Epithelial cell of umbilical artery (primary cell): Measurements from ENCODE around the gene PCDHA13. TPM values are rescaled to one million over a fixed set of nuclear protein-coding genes. Genes with fewer than 3 reads are reported as not detected.

Experiments used
- total RNA-seq: library from RNA; depleted of rRNA; stranded (reverse); fragments of >200 nt; gene quantifications from 2 replicates; pipeline ENCODE4 v1.2.3, GENCODE V29; 2014

Gene PCDHA13, protein sequence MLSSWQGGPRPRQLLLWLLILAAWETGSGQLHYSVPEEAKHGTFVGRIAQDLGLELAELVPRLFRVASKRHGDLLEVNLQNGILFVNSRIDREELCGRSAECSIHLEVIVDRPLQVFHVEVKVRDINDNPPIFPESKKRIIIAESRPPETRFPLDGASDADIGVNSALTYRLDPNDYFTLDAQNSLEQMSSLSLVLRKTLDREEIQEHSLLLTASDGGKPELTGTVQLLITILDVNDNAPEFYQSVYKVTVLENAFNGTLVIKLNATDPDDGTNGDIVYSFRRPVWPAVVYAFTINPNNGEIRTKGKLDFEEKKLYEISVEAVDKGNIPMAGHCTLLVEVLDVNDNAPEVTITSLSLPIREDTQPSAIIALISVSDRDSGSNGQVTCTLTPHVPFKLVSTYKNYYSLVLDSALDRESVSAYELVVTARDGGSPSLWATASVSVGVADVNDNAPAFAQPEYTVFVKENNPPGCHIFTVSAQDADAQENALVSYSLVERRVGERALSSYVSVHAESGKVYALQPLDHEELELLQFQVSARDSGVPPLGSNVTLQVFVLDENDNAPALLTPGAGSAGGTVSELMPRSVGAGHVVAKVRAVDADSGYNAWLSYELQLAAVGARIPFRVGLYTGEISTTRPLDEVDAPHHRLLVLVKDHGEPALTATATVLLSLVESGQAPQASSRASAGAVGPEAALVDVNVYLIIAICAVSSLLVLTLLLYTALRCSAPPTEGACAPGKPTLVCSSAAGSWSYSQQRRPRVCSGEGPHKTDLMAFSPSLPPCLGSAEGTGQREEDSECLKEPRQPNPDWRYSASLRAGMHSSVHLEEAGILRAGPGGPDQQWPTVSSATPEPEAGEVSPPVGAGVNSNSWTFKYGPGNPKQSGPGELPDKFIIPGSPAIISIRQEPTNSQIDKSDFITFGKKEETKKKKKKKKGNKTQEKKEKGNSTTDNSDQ
- 0.15 TPM in 1 of 2 replicates, not detected in the other for total RNA-seq

DNA sequence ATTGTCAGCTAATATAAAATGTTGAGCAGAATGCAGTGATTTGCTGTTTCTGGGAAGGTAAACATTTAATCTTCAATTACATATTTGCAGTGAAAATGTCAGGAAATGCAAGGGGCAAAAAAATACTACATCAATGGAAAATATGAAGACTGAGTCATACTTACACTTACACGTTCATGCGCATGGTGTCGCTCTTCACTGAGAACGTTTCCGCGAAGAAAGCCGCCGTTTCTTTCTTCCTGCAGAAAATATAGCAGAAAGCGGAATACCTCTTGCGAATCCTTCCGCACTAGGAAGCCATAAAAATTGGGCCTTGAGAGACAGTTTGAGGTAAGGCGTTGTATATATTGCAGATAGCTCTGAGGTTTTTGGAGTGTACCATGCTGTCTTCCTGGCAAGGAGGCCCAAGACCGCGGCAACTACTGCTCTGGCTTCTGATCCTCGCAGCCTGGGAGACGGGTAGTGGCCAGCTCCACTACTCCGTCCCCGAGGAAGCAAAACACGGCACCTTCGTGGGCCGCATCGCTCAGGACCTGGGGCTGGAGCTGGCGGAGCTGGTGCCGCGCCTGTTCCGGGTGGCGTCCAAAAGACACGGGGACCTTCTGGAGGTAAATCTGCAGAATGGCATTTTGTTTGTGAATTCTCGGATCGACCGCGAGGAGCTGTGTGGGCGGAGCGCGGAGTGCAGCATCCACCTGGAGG, at the start of gene PCDHA13:
PCDHA13 (plus strand) TSS at position 236 of the 702 bp plus-strand sequence; CDS start at position 381, 145 bp downstream.

DNA sequence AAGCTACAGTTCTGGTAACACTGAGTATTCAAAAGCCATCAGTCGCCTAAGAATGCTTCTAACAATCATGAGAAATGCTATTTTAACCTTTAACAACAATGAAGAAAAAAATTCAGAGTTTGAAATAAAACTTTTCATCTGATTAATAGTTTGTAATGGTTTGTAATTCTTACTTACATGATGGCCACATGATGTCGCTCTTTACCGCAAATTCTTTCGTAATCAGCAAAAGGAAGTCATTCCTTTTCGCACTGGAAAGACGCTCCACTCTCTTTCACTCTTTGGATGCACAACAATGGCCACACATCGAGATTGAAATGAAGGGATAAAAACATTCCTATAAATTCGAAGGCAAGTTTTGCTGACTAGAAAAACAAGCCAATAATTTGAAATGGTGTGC, 47.9 kb upstream of the PCDHA13 start, which contains the start of gene PCDHA7:
PCDHA7 (plus strand) TSS at position 277 of the 400 bp plus-strand sequence; CDS start at position 392, 115 bp downstream.

DNA sequence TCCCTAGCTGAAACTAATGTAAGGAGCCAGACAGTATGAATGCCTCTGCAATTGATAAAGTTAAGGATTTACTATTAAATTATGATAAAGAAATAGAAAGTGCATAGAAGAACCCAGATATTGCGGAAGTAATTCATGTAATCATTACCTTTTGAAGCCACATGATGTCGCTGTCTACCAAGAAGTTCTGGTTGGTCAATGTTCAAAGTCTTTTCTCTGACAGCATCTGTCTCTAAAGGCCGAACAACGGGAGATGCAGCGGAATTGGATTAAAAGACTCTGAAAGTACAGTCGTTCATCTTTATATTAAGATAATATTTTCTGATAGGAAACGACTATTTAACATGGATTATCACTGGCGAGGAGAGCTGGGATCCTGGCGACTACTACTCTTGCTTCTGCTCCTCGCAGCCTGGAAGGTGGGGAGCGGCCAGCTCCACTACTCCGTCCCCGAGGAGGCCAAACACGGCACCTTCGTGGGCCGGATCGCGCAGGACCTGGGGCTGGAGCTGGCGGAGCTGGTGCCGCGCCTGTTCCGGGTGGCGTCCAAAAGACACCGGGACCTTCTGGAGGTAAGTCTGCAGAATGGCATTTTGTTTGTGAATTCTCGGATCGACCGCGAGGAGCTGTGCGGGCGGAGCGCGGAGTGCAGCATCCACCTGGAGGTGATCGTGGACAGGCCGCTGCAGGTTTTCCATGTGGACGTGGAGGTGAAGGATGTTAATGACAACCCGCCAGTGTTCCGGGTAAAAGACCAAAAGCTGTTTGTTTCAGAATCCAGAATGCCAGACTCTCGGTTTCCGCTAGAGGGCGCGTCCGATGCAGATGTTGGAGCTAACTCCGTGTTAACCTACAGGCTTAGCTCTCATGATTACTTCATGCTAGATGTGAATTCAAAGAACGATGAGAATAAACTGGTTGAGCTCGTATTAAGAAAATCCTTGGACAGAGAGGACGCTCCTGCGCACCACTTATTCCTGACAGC, 40.7 kb upstream of the PCDHA13 start, which contains the start of gene PCDHA8:
PCDHA8 (plus strand) TSS at position 210 of the 985 bp plus-strand sequence; CDS start at position 345, 135 bp downstream.

DNA sequence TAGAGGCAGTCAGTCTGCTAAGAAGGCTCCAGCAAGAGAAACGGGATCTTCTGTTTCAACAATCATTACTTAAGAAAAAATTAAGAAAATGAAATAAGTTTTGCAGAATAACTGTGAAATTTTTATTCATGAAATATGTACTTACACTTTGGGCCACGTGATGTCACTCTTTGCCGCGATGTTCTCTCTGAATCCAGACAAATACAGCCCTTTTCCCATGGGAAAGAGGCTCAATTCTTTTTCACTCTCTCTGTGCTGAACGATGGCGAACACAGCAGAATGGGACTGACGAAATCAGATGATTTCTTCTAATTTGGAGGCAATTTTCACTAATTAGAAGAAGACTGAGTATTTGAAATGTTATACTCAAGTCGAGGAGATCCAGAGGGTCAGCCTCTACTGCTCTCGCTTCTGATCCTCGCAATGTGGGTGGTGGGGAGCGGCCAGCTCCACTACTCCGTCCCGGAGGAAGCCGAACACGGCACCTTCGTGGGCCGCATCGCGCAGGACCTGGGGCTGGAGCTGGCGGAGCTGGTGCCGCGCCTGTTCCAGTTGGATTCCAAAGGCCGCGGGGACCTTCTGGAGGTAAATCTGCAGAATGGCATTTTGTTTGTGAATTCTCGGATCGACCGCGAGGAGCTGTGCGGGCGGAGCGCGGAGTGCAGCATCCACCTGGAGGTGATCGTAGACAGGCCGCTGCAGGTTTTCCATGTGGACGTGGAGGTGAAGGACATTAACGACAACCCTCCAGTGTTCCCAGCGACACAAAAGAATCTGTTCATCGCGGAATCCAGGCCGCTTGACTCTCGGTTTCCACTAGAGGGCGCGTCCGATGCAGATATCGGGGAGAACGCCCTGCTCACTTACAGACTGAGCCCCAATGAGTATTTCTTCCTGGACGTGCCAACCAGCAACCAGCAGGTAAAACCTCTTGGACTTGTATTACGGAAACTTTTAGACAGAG, 33.5 kb upstream of the PCDHA13 start, which contains the start of gene PCDHA9:
PCDHA9 (plus strand) TSS at position 244 of the 964 bp plus-strand sequence; CDS start at position 358, 114 bp downstream.

DNA sequence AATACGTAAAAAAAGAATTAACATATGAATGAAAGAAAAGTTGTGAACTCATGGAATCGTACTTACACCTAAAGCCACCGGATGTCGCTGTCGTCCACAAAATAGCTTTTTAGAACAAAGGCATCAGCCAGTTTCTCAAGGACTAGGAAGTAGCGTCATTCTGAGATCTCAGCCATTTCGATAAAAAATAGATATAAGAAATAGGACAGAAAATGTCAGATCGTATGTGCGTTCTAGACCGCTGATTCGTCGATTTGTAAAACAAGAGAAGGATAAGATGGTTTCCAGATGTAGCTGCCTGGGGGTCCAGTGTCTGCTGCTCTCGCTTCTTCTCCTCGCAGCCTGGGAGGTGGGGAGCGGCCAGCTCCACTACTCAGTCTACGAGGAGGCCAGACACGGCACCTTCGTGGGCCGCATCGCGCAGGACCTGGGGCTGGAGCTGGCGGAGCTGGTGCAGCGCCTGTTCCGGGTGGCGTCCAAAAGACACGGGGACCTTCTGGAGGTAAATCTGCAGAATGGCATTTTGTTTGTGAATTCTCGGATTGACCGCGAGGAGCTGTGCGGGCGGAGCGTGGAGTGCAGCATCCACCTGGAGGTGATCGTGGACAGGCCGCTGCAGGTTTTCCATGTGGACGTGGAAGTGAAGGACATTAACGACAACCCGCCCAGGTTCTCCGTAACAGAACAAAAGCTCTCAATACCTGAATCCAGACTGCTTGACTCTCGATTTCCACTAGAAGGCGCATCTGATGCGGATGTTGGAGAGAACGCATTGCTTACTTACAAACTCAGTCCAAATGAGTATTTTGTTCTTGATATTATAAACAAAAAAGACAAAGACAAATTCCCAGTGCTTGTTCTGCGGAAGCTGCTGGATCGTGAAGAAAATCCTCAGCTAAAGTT, 25.9 kb upstream of the PCDHA13 start, which contains the start of gene PCDHA10:
PCDHA10 (plus strand) TSS at position 126 of the 903 bp plus-strand sequence; CDS start at position 278, 152 bp downstream.

DNA sequence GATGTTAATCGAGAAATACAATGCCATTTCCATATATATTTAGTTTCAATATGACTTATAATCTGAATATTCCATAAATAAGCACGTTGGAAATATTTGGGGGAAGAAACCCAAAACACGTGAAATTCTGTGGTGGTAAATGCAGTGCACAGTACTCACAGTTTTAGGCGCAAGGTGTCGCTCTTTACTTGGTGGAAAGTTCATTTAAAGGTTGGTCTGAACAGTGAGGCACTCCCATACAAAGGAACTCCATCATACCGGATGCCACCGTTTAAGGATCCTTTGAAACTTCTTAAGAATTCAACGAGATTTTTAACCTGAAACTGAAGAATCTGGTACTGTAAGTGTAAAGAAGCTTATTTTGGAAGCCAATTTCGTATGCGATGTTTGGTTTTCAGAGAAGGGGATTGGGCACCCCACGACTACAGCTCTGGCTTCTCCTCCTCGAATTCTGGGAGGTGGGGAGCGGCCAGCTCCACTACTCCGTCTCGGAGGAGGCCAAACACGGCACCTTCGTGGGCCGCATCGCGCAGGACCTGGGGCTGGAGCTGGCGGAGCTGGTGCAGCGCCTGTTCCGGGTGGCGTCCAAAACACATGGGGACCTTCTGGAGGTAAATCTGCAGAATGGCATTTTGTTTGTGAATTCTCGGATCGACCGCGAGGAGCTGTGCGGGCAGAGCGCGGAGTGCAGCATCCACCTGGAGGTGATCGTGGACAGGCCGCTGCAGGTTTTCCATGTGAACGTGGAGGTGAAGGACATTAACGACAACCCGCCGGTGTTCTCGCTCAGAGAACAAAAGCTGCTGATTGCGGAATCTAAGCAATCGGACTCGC, 13.0 kb upstream of the PCDHA13 start, which contains the start of gene PCDHA11:
PCDHA11 (plus strand) TSS at position 237 of the 834 bp plus-strand sequence; CDS start at position 384, 147 bp downstream.

DNA sequence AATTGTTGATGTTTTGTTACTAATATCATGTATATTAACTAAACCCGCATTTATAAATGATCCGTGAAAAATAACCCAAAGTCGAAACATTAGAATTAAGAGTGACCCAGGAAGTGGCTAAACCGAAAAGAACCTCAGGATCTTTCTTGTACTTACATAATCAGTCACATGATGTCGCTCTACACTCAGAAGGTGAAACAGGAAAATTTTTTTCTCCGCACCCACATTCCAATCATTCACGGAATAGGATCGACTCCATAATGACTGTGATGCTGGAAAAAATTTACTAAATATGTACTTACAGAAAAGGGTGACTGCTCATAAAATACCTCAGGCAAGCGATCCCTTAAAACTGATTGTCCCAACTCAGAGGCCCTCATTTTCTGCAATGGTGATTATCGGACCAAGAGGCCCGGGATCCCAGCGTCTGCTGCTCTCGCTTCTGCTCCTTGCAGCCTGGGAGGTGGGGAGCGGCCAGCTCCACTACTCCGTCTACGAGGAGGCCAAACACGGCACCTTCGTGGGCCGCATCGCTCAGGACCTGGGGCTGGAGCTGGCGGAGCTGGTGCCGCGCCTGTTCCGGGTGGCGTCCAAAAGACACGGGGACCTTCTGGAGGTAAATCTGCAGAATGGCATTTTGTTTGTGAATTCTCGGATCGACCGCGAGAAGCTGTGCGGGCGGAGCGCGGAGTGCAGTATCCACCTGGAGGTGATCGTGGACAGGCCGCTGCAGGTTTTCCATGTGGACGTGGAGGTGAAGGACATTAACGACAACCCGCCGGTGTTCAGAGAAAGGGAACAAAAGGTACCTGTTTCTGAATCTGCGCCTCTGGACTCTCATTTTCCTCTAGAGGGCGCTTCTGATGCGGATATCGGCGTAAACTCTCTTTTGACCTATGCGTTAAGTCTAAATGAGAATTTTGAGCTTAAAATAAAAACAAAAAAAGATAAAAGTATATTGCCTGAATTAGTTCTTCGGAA, 6.5 kb upstream of the PCDHA13 start, which contains the start of gene PCDHA12:
PCDHA12 (plus strand) TSS at position 224 of the 981 bp plus-strand sequence; CDS start at position 389, 165 bp downstream.

DNA sequence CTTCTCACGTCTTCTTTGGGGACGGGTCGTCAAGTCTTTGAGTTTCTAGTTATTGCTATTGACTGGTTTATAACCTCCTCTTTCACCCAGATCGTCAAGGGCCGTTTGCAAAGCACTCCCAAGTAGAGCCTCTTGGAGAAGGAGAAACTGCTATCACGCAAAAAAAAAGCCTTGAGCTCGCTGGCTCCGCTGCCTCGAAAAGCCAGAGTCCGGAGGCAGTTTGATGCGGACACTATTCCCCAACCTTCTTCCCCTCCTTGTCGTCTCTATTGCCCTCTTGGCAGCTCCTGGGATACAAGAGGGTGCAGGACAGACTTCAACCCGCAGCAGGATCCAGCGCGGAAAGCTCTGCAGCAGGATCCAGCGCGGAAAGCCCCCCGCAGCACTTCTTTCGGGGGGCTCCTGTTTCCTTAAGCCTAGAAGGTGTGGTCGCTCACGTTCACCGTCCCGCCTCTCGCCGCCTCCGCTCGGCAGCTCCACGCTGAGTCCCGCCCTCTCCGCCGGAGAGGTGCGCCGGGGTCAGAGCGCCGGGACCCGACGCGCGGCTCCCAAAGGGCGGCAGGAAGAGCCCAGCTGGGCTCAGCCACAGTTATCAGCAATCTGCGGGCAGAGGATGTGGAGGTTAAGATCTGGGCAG, 44.0 kb downstream of the PCDHA13 start, which contains the start of gene PCDHAC1:
PCDHAC1 (plus strand) TSS at position 494 of the 637 bp plus-strand sequence. CDS start 594 bp downstream, outside the sequence.

Other genes with a start within 250 kb of the PCDHA13 start
- 1.2 and 1.6 TPM in 2 replicates for gene CD14, start 248.9 kb upstream of the PCDHA13 start, total RNA-seq
- gene TMCO6, start 242.7 kb upstream of the PCDHA13 start, total RNA-seq: 13.4 and 18.2 TPM in 2 replicates
- 44.2 and 53.6 TPM in 2 replicates for gene NDUFA2, start 234.5 kb upstream of the PCDHA13 start, total RNA-seq
- 98.4 and 109 TPM in 2 replicates for gene IK, start 234.3 kb upstream of the PCDHA13 start, total RNA-seq
- 29.9 and 31.8 TPM in 2 replicates for gene WDR55, start 217.2 kb upstream of the PCDHA13 start, total RNA-seq
- 0.15 TPM in 1 of 2 replicates, not detected in the other for gene DND1, start 208.5 kb upstream of the PCDHA13 start, total RNA-seq
- gene HARS1, start 190.8 kb upstream of the PCDHA13 start, total RNA-seq: 81.9 and 89.5 TPM in 2 replicates
- gene HARS2, start 190.7 kb upstream of the PCDHA13 start, total RNA-seq: 31.8 and 40.9 TPM in 2 replicates
- gene ZMAT2, start 181.7 kb upstream of the PCDHA13 start, total RNA-seq: 49.7 and 59.4 TPM in 2 replicates
- gene PCDHA1, start 96.0 kb upstream of the PCDHA13 start, total RNA-seq: 0.32 TPM in 1 of 2 replicates, not detected in the other
- 0.15 TPM in 1 of 2 replicates, not detected in the other for gene PCDHA2, start 87.3 kb upstream of the PCDHA13 start, total RNA-seq
- under 0.01 and 0.32 TPM in 2 replicates for gene PCDHA3, start 81.1 kb upstream of the PCDHA13 start, total RNA-seq
- 0.32 and 0.61 TPM in 2 replicates for gene PCDHA4, start 75.1 kb upstream of the PCDHA13 start, total RNA-seq
- not detected in 2 replicates for gene PCDHA5, start 60.5 kb upstream of the PCDHA13 start, total RNA-seq
- gene PCDHA6, start 54.2 kb upstream of the PCDHA13 start, total RNA-seq: under 0.01 and 0.15 TPM in 2 replicates
- 0.15 and 0.32 TPM in 2 replicates for gene PCDHA7, start 47.9 kb upstream of the PCDHA13 start, total RNA-seq
- 0.15 TPM in 1 of 2 replicates, not detected in the other for gene PCDHA8, start 40.9 kb upstream of the PCDHA13 start, total RNA-seq
- gene PCDHA9, start 33.7 kb upstream of the PCDHA13 start, total RNA-seq: under 0.01 and 0.15 TPM in 2 replicates
- gene PCDHA10, start 26.2 kb upstream of the PCDHA13 start, total RNA-seq: under 0.01 and 0.15 TPM in 2 replicates
- gene PCDHA11, start 13.2 kb upstream of the PCDHA13 start, total RNA-seq: under 0.01 TPM in 1 of 2 replicates, not detected in the other
- gene PCDHA12, start 6.8 kb upstream of the PCDHA13 start, total RNA-seq: not detected in 2 replicates
- gene PCDHAC1, start 44.2 kb downstream of the PCDHA13 start, total RNA-seq: under 0.01 TPM in 1 of 2 replicates, not detected in the other
- gene PCDHAC2, start 84.4 kb downstream of the PCDHA13 start, total RNA-seq: under 0.01 and 0.30 TPM in 2 replicates
- gene PCDHB1, start 169.2 kb downstream of the PCDHA13 start, total RNA-seq: not detected in 2 replicates
- under 0.01 and 0.32 TPM in 2 replicates for gene PCDHB2, start 212.5 kb downstream of the PCDHA13 start, total RNA-seq
- gene PCDHB3, start 218.3 kb downstream of the PCDHA13 start, total RNA-seq: under 0.01 TPM in 1 of 2 replicates, not detected in the other
- gene PCDHB4, start 239.7 kb downstream of the PCDHA13 start, total RNA-seq: under 0.01 and 0.15 TPM in 2 replicates